ENCODE results near the gene DTHD1. TPM values are rescaled to one million over a fixed set of nuclear protein-coding genes. Genes with fewer than 3 reads are reported as not detected.

The DTHD1 gene
- not detected in 5 replicates for total RNA-seq (2022; extraction: Qiagen RNA extraction; ENCODE audit: low read depth)

GRCh38 chr4:36281384-36282106 is at the start of gene DTHD1:
TSS of gene DTHD1 (plus strand) at chr4:36281616. CDS start at chr4:36281759, 143 bp downstream.

GRCh38 chr4:36244257-36245082 is 36.9 kb upstream of the DTHD1 start, which contains the start of gene ARAP2:
TSS of gene ARAP2 (minus strand) at chr4:36244514. CDS start at chr4:36229486, 15,028 bp downstream.

Other genes starting within 250 kb of the DTHD1 start
- 0.34 to 1.1 TPM (median 0.65 TPM) in 5 replicates for gene ARAP2, start 37.1 kb upstream of the DTHD1 start, total RNA-seq (2022; extraction: Qiagen RNA extraction; ENCODE audit: low read depth)

All from A549 treated with ZK216348 at 1 μM for 4 hours (cell line).